ENCODE measurements around the gene LACC1.
A peak's percentile ranks its signal among the peaks of the same experiment; 100 is the strongest.

LACC1 gene

DNA sequence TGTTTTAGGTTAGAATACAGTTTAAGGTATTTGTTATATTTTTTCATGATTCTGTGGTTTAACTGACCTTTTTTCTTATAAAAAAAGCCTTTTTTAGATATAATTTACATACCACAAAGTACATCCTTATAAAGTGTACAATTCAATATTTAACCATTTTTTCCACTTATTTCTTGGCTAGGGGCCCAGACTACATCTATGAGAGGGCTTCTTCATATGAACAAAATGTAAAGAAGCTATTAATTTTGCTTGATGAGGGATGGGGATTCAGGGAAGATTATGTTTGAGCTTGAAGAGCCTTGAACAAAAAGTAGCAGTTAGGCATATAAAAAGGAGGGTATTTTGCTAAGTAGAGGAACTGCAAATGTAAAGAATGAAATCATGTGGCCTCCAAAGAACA lies 2.4 kb upstream of the LACC1 start:
- no peak for TF ChIP-seq GATA1 (IDR thresholded peaks at IDR 0.05; ENCODE audit: low read depth, low read length)
- no peak for TF ChIP-seq POLR2A (IDR thresholded peaks at IDR 0.05; ENCODE audit: low read length)
- DNase-seq = no peak

GRCh38 chr13:43877766-43878165 lies 1.9 kb upstream of the LACC1 start:
- no peak for DNase-seq
- no peak for TF ChIP-seq GATA1 (IDR thresholded peaks at IDR 0.05; ENCODE audit: low read depth, low read length)
- TF ChIP-seq POLR2A (IDR thresholded peaks at IDR 0.05; ENCODE audit: low read length) = no peak

GRCh38 chr13:43878892-43879754 lies 581 bp upstream of the LACC1 start, which contains the start of gene CCDC122:
CCDC122 (minus strand) TSS chr13:43879740; CDS start chr13:43869376, 10,364 bp downstream.
- TF ChIP-seq GATA1 (IDR thresholded peaks at IDR 0.05; ENCODE audit: low read depth, low read length) (no peak), POLR2A (IDR thresholded peaks at IDR 0.05; ENCODE audit: low read length) (peak; percentile 43)
- peak; percentile 64 to 71 for DNase-seq

DNA sequence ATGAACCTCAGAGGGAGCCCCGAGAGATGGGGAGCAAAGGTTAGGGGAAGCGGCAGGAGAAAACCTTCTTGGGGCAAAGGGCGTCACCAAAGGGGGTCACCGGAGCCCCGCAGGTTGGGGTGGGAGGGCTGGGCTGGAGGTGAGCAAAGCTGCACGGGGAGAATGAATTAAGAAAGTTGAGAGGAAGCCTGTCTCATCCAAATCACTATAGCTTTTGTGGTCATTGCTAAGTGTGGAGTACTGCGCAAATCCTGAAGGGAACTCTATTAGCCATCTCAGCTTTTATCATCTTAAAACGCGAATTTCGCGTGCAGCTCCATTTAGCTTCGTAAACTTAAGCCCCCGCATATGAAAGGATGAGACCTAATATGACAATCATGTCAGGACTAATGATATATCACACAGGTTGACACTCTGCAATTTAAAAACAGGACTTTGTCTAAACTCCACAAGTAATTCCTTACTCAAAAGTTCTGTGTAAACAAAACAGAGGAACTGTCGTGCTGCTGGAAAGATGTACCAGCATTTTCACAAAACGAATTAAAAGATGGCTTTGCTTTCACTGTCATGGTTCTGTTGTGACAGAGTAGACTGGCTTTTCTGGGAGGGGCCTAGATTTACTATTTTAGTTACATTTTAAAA lies 631 bp downstream of the LACC1 start:
- DNase-seq = no peak
- TF ChIP-seq GATA1 (IDR thresholded peaks at IDR 0.05; ENCODE audit: low read depth, low read length) (no peak), POLR2A (IDR thresholded peaks at IDR 0.05; ENCODE audit: low read length) (no peak)

DNA sequence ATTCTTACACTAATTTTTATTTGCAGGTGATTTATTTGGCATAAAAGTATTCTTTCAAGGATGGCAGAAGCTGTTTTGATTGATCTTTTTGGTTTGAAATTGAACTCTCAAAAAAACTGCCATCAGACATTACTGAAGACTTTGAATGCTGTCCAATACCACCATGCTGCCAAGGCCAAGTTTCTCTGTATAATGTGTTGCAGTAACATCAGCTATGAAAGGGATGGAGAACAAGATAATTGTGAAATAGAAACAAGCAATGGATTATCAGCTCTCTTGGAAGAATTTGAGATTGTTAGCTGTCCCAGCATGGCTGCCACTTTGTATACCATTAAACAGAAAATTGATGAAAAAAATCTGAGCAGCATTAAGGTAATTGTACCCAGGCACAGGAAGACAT lies 1.2 kb downstream of the LACC1 start:
- DNase-seq = no peak
- TF ChIP-seq POLR2A (IDR thresholded peaks at IDR 0.05; ENCODE audit: low read length) (no peak), GATA1 (IDR thresholded peaks at IDR 0.05; ENCODE audit: low read depth, low read length) (no peak)

DNA sequence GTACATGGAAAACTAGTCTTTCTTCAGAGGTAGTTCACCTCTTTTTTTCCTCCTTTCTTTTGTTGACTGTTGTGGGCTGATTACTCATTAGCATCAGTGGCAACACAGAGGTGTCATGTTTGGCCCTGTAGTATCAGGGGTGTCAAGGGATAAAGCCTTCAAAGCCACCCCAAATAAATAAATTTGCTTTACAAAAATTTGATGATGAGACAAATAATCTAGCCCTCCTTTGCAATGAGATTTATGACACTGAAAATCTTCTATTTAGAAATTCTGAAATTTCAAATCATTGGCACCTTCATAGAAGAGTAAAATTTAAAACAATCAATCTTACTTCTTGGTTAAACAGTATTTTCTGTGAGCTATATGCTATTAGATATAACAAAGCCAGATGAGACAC lies 1.9 kb downstream of the LACC1 start:
- no peak for DNase-seq
- TF ChIP-seq POLR2A (IDR thresholded peaks at IDR 0.05; ENCODE audit: low read length) (no peak), GATA1 (IDR thresholded peaks at IDR 0.05; ENCODE audit: low read depth, low read length) (no peak)

- no peak for DNase-seq
- no peak for TF ChIP-seq GATA1 (IDR thresholded peaks at IDR 0.05; ENCODE audit: low read depth, low read length)
- TF ChIP-seq POLR2A (IDR thresholded peaks at IDR 0.05; ENCODE audit: low read length) = no peak
These were observed 3.9 kb downstream of the LACC1 start for GRCh38 chr13:43883631-43884030.

- TF ChIP-seq GATA1 (IDR thresholded peaks at IDR 0.05; ENCODE audit: low read depth, low read length) (no peak), POLR2A (IDR thresholded peaks at IDR 0.05; ENCODE audit: low read length) (no peak)
- no peak for DNase-seq
These were observed 4.5 kb downstream of the LACC1 start for GRCh38 chr13:43884222-43884621.

GRCh38 chr13:43894438-43894837 lies 14.7 kb downstream of the LACC1 start:
- no peak for TF ChIP-seq POLR2A (IDR thresholded peaks at IDR 0.05; ENCODE audit: low read length)
- TF ChIP-seq GATA1 (IDR thresholded peaks at IDR 0.05; ENCODE audit: low read depth, low read length) = no peak

DNA sequence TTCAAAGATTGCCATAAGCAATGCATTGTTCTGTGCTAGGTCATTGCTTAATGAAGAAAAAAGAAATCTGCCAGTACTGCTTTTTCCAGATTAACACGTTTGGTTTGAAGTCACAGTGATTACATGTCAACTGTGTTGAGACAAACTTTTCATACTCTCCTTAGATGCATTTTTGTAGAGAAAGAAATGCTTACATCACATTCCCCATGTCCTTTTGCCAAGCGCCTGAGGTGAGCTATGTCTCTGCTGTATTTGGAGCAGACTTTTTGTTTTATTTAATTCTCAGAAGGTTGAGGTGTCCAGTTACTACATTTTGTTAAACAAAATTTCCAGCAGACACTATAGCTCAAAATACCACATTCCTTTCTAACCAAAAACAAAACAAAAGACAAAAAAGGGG lies 16.2 kb downstream of the LACC1 start:
- TF ChIP-seq GATA1 (IDR thresholded peaks at IDR 0.05; ENCODE audit: low read depth, low read length) (no peak), POLR2A (IDR thresholded peaks at IDR 0.05; ENCODE audit: low read length) (no peak)
- no peak for DNase-seq

More at GRCh38 chr13:43894438-43894837, 14.7 kb downstream of the LACC1 start:
- peak; percentile 4 to 11 for DNase-seq

GRCh38 chr13:43905435-43906031 lies 25.8 kb downstream of the LACC1 start:
- DNase-seq = peak; percentile 67 to 79
- TF ChIP-seq GATA1 (IDR thresholded peaks at IDR 0.05; ENCODE audit: low read depth, low read length) (no peak), POLR2A (IDR thresholded peaks at IDR 0.05; ENCODE audit: low read length) (no peak)

DNA sequence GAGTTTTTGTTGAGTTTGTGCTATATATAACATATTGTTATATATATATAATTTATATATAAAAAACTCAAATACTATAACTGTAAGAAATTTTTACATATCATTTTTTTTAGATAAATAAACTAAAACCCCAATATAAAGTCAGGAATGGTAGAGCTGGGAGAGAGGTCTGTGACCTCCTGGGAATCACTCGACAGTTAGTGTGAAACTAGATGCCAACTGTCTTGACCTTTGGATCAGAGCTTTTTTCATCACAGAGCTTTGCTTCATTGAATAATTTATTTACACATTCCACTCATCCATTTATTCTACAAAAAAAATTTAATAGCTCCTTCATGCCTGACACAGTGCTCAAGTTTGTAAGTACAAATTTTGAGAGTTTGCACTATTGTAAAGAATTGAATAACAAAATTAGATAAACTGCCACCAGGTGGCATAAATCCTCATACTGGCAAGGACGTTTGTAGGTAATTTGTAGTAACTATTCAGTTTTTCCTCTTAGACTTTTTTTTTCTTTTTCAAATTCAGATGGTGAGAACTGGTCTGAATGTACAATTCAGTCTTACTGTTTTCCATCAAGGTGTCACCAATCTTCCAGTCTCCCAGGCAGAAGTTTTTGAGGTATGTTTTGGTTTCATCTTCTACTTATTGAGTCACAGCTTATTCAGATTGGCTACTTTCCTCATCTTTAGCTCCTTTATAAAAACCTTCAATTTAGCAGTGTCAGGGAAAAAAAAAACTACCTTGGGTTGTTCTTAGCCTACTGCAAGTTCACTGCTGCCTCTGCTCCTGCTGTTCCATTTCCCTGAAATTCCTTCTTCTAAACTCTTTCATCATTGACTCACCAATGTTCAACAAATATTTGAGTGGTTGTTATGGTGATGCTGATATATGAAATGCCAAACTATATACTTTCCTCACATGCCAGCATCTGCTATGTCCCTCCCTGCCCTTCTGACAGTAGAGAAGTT lies 28.7 kb downstream of the LACC1 start:
- DNase-seq = peak; percentile 37 to 59
- TF ChIP-seq GATA1 (IDR thresholded peaks at IDR 0.05; ENCODE audit: low read depth, low read length) = no peak
- no peak for TF ChIP-seq POLR2A (IDR thresholded peaks at IDR 0.05; ENCODE audit: low read length)

DNA sequence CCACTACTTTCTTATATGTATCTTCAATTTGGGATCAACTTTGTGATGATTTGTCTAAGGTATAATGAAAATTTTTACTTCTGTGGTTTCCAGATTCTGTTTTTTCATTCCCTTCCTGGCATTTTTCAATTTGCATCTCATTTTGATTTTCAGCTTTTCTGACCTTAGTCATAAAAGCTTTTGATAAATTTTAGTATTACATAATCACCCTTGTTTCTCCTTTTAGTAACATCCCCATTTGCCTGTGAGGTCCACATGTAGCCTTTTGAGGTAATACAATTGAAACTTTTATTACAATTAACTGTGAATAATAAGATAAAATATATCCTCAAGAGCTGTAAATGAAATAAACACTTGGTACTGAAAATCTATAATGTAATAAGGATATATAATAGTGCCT lies 31.2 kb downstream of the LACC1 start:
- no peak for DNase-seq
- TF ChIP-seq GATA1 (IDR thresholded peaks at IDR 0.05; ENCODE audit: low read depth, low read length) (no peak), POLR2A (IDR thresholded peaks at IDR 0.05; ENCODE audit: low read length) (no peak)
